ENCODE data around the gene OR4X1.
"Not testable (repeated sequence)": the region's sequence is repeated elsewhere in the genome, so short reads cannot be mapped to it uniquely, and the experiment has no call there.

OR4X1 gene

DNA sequence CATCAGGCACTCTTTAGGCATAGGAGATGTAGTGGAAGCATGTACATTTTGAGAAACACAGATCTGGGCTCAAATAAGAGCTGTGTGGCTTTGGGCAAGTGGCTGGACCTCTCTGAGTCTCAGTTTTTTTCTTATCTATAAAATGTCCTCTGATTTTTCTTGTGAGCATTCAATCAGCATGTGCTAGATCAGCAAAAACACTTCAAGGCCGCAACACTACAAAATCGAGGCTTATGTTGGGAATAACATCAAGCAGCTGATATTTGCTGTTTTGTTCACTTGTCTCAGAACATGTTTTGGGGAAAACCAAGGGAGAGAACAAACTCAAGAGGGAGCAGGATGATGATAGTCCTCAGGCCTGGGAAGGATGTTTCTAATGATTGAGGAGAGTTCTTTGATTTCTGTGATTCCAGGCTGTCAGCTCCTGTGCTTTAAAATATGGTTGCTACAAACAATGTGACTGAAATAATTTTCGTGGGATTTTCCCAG lies at the start of gene OR4X1:
OR4X1 (plus strand) TSS at position 439 of the 489 bp plus-strand sequence; CDS start at position 439, 0 bp downstream.
- DNase-seq (ENCODE audit: low read depth) = no peak

GRCh38 chr11:48216510-48216909 lies 47.2 kb upstream of the OR4X1 start, which contains the start of gene OR4B1:
Gene OR4B1 (plus strand): TSS chr11:48216810. CDS start chr11:48216810, 0 bp downstream.
- DNase-seq (ENCODE audit: low read depth) = no peak

- no peak for DNase-seq (ENCODE audit: low read depth)
Measured at GRCh38 chr11:48228761-48229160, 34.9 kb upstream of the OR4X1 start.

GRCh38 chr11:48230057-48230456 lies 33.6 kb upstream of the OR4X1 start:
- DNase-seq (ENCODE audit: low read depth) = not testable (repeated sequence)

DNA sequence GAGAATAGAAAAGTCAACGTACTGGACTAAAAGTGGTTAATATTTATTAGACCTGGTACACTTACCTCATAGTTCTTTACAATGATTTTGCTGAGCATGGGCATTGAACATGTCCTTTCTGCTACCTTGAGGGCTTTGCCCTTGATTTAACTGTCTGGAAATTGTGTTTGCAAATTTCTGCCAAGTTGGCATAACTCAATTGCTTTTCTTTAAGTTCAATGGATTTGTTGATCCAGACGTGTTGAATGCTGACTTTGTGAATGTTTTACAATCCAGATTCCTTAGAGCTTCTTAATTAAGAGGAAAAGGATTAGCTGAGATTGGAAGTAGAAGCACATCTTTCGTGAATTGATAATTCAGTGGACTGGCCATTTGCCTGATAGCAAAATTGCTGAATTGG lies 25.9 kb upstream of the OR4X1 start:
- DNase-seq (ENCODE audit: low read depth) = no peak

DNA sequence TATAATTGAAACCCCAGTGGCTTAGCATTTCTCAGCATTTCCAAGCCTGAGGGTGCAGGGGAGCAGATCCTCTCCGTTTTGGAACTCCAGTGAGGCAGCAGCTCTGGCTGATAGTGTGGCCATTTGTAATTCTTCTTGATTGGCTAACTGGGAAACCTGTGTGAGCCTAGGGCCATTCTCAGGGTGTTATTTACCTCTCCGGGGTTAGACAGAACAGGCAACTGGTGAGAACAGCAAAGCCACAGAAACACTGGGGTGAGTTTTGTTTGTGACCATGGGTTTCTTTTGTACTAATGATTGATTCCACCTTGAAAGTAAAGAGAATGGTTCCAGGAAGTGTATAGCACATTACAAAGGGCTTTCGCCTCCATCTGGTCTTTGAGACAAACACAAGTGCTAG lies 21.2 kb upstream of the OR4X1 start:
- no peak for DNase-seq (ENCODE audit: low read depth)

GRCh38 chr11:48244804-48245203 lies 18.9 kb upstream of the OR4X1 start, which contains the start of gene OR4X2:
Gene OR4X2 (plus strand): TSS chr11:48245104. CDS start chr11:48245104, 0 bp downstream.
- no peak for DNase-seq (ENCODE audit: low read depth)

DNA sequence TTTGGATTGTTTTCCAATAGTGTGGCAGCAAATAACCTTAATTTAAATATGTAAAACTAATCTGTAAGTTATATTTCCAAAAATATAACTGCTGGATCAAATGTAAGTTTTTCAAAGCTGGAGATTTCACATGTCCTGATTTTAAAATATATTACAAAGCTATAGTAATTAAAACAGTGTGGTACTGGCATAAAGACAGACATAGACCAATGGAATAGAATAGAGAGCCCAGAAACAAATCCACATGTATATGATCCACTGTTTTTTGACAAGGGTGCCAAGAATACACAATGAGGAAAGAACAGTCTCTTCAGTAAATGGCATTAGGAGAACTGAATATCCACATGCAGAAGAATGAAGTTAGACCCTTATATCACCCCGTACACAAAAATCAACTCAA lies 14.8 kb upstream of the OR4X1 start:
- no peak for DNase-seq (ENCODE audit: low read depth)

DNA sequence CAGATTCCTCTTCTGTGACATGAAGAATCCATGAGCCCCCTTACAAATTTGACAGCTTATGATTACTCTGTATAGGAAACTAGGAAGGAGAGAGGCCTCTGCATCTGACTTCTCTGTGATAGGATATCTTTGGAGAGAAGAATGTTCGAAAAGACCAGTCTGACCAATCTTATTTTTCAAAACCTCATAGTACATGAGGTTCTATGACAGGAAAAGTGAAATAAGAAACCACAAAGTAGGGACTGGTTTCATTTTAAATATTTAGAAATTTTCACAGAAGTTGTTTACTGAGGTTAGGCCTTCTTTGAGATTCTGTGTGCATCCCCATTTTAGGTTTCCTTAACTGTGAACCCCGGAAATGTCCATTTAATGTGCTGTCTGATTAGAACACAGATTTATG lies 2.1 kb upstream of the OR4X1 start:
- DNase-seq (ENCODE audit: low read depth) = no peak

- peak; percentile 0 for DNase-seq (ENCODE audit: low read depth)
Measured at GRCh38 chr11:48270621-48271020, 7.0 kb downstream of the OR4X1 start.

DNA sequence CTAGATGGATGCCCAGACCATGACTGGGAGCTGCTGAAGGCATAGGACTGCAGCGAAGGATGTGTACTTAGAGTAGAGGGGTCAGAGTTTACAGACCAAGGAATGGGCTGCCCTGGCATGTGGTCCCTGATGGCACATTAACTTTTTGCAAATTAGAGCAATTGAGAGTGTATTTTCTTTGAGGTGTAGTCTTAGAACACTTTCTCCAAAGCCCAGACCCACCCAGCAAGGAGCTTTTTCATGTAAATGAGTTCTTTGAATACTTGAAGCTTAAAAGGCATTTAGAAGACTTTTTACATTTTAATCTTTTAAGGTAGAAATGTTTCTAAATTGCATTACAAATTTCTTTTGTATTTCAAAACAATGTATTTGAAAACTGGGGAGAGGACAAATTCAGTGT lies 8.9 kb downstream of the OR4X1 start:
- DNase-seq (ENCODE audit: low read depth) = no peak

DNA sequence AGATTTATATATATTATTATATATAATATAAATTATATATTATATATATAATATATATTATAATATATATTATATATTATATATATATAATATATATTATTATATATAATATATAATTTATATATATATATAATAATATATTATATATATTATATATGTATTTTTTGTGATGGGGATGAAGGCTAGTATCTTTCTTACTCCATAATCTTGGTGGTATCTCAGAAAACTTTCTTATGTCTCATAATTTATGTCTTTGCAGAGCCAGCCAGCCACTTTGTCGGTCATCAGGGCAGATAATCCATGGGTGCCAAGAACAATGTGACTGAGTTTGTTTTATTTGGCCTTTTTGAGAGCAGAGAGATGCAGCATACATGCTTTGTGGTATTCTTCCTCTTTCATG lies 42.3 kb downstream of the OR4X1 start, which contains the start of gene OR4S1:
OR4S1 (plus strand) TSS at position 301 of the 400 bp plus-strand sequence; CDS start at position 301, 0 bp downstream.
- DNase-seq (ENCODE audit: low read depth) = no peak

DNA sequence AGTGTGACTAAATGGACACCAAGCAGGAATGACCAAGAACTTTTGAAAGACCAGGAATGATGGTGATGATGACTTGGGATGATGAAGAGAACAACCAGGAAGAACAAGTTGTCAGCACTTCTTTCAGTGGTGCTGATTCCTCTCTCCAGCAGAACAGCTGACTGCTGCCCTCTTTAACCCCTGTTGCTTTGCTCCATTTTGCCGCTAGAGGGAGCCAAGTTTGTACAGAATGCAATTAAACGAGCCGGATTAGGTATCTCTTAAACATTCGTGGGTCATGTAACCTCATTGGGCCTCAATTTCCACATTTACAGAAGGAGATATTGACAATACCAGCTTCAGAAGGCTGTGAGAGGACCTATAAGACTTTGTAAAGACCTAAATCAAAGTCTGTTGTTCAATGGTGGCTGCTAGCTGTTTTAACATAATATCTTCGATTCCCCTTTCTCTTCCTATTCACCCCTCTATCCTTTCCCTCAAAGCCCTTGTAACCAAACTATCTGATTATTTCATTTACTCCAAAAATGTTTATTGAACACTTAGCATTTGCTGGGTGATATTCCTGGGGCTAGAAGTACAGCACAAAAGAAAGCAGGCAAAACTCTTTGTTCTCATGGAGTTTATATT lies 44.2 kb downstream of the OR4X1 start:
- peak; percentile 58 for DNase-seq (ENCODE audit: low read depth)

- not testable (repeated sequence) for DNase-seq (ENCODE audit: low read depth)
Measured at GRCh38 chr11:48313590-48313989, 49.9 kb downstream of the OR4X1 start.
